Stomach (tissue), 19 donors: Measurements from ENCODE around the gene TMEM186. TPM values are rescaled to one million over a fixed set of nuclear protein-coding genes. Genes with fewer than 3 reads are reported as not detected.

Source experiments
- DNase-seq, 2 donors: peaks; one replicate each; pipeline versions ENCODE4 v3.0.0 to v3.0.0-alpha.2; 2013 to 2019
- H3K27ac ChIP-seq, 5 donors: fragments of 200-600 bp in 4 of 5; sonication (generic) in 4 of 5; one replicate each; pipeline ENCODE4 v1.5.1; 2013 to 2019; ENCODE audit warnings: mild to moderate bottlenecking in 1 of 5, moderate library complexity in 1 of 5
- H3K27me3 ChIP-seq, 3 donors: fragments of 200-600 bp; sonication (generic); one replicate each; pipeline ENCODE4 v1.5.1; 2017 to 2019; ENCODE audit warnings: mixed run types in 1 of 3
- H3K36me3 ChIP-seq, 4 donors: fragments of 200-600 bp; sonication (generic); 1 replicate in 3 of 4; 2 replicates in 1 of 4; pipeline ENCODE4 v1.5.1; 2016 to 2019
- H3K4me1 ChIP-seq, 4 donors: fragments of 200-600 bp; sonication (generic); one replicate each; pipeline ENCODE4 v1.5.1; 2016 to 2019
- H3K4me3 ChIP-seq, 4 donors: fragments of 200-600 bp; sonication (generic) in 3 of 4; one replicate each; pipeline ENCODE4 v1.5.1; 2016 to 2019; ENCODE audit warnings: mild to moderate bottlenecking in 1 of 4
- H3K9me3 ChIP-seq, 4 donors: fragments of 200-600 bp; sonication (generic); one replicate each; pipeline ENCODE4 v1.5.1; 2016 to 2019
- EP300 ChIP-seq: sonication (generic); formaldehyde crosslinking; IDR thresholded peaks from one replicate; pipeline ENCODE4 v1.6.1; 2017; ENCODE audit warnings: antibody characterized with exemption
- POLR2A ChIP-seq, 4 donors: fragments of 450-650 bp; IDR thresholded peaks; one replicate each; pipeline ENCODE4 v1.6.1; 2016; ENCODE audit warnings: antibody characterized with exemption in 4 of 4, control low read depth in 2 of 4, mild to moderate bottlenecking in 1 of 4, moderate library complexity in 1 of 4
- POLR2AphosphoS5 ChIP-seq, 3 donors: sonication (generic); formaldehyde crosslinking; IDR thresholded peaks; one replicate each; pipeline ENCODE4 v1.6.1; 2016; ENCODE audit warnings: antibody characterized with exemption in 3 of 3
- WGBS, 5 donors: extraction: QIAGEN DNeasy Blood & Tissue Kit in 3 of 5; methylation state at CpG; one replicate each; pipeline versions ENCODE4 v1.1.5 to v1.1.7; 2013 to 2018; 5-methylcytosine and 5-hydroxymethylcytosine counted together
- intact Hi-C: fragments of 100-400 bp; cut with DNase I; formaldehyde crosslinking; loops from one replicate; pipeline ENCODE4 v1.15.1; 2023; ENCODE audit warnings: low total_unique reads
- long read RNA-seq, 10 donors: transcript quantifications; one replicate each; lab custom pipeline, GENCODE V29; 2026
- polyA plus RNA-seq, 3 donors: library from polyadenylated mRNA; stranded (reverse); fragments of 200-250 nt; gene quantifications; one replicate each; pipeline ENCODE4 v1.2.3, GENCODE V29; 2013
- total RNA-seq, 5 donors: library from RNA; depleted of rRNA; stranded (reverse); fragments of >200 nt; gene quantifications; one replicate each; pipeline versions ENCODE4 v1.1.0 to v1.2.3, GENCODE V29; 2014 to 2016
- TF ChIP-seq, protein P1 (sequence below), 7 experiments: fragments of 450-650 bp in 4 of 7; fragments of 200-600 bp in 3 of 7; sonication (generic) in 3 of 7; IDR thresholded peaks; one replicate each; pipeline ENCODE4 v1.5.1; 2016 to 2019; ENCODE audit warnings: antibody characterized with exemption in 7 of 7, control low read depth in 2 of 7, mild to moderate bottlenecking in 1 of 7
- donor health status: healthy with polysubstance abuse.
- donor health status: Bipolar disorder and iron deficiency.
- donor health status: healthy.

The TMEM186 gene, protein sequence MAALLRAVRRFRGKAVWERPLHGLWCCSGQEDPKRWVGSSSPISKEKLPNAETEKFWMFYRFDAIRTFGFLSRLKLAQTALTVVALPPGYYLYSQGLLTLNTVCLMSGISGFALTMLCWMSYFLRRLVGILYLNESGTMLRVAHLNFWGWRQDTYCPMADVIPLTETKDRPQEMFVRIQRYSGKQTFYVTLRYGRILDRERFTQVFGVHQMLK
- 10 to 100 TPM in 1 of 5 donors, 1 to 10 TPM in 3, not detected in 1; 5.3 to 12.9 (median 8.1) TPM for total RNA-seq
- polyA plus RNA-seq: 10 to 100 TPM in 1 of 3 donors, 1 to 10 TPM in 2; 5.3 to 10.4 (median 6.3) TPM
- long read RNA-seq, donor 1, partial matches to known transcripts: 0 of 1 reads
- long read RNA-seq, donor 1, other reads (novel, unspliced or antisense): 0 of 1 reads
- long read RNA-seq, donor 2, partial matches to known transcripts: 0 of 3 reads
- long read RNA-seq, donor 2, other reads (novel, unspliced or antisense): 0 of 3 reads
- long read RNA-seq, donor 3, transcript TMEM186-201 (2 exons, 1,448 nt): major isoform, 5 of 5 reads
- long read RNA-seq, donor 3, partial matches to known transcripts: 0 of 5 reads
- long read RNA-seq, donor 3, other reads (novel, unspliced or antisense): 0 of 5 reads
- long read RNA-seq, donor 4: 0 reads
- long read RNA-seq, donor 5, partial matches to known transcripts: 0 of 1 reads
- long read RNA-seq, donor 5, other reads (novel, unspliced or antisense): 0 of 1 reads
- long read RNA-seq, donor 6, transcript TMEM186-201 (2 exons, 1,448 nt): major isoform, 7 of 7 reads
- long read RNA-seq, donor 6, partial matches to known transcripts: 0 of 7 reads
- long read RNA-seq, donor 6, other reads (novel, unspliced or antisense): 0 of 7 reads
- long read RNA-seq, donor 7, partial matches to known transcripts: 0 of 4 reads
- long read RNA-seq, donor 7, other reads (novel, unspliced or antisense): 0 of 4 reads
- long read RNA-seq, donor 8, partial matches to known transcripts: 0 of 4 reads
- long read RNA-seq, donor 8, other reads (novel, unspliced or antisense): 0 of 4 reads
- long read RNA-seq, donor 9, partial matches to known transcripts: 0 of 1 reads
- long read RNA-seq, donor 9, other reads (novel, unspliced or antisense): 0 of 1 reads
- long read RNA-seq, donor 10, partial matches to known transcripts: 0 of 1 reads
- long read RNA-seq, donor 10, other reads (novel, unspliced or antisense): 0 of 1 reads

DNA sequence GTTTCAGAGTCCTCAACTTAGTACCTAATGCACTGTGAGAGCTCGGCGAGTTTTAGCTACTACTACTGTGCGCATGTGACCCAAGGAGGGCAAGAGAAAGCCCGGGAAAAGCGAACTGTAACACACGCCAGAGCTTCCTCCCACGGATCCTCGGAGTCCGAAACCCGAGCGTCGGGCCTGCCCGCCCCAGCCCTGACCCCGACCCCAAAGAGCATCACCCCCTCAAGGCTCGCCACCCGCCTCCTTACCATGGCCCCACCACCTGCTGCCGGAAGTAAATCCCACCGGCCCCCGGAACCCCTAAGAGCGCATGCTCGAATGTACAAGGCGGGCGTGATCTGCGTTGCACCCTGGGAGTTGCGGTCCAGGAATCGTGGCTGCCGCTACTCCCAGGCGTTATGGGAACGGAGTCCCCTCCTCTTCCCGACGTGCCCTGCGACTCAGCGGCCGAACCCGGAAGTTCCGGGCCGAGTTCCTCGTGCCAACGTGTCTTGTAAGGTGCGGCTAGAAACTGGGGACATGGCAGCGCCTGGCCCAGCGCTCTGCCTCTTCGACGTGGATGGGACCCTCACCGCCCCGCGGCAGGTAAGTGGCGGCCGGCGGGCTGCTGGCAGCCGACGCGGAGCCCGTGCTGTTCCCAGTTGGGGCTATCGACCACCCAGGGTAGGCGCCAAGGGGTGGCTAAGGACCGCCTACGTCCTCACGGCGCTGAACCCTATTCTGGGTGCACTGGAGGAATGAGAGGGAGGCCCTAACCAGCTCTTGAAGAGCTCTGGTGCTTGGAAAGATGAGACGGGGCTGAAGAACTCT, at the start of gene TMEM186, which contains the start of gene PMM2:
Gene TMEM186, minus strand, starts transcription at position 276 of the 810 bp plus-strand sequence. Its CDS starts 25 bp downstream, at position 251.
Gene PMM2, plus strand, starts transcription at position 476 of the 810 bp plus-strand sequence. Its CDS starts 44 bp downstream, at position 520.
- peak; percentile 96 to 99 for DNase-seq

DNA sequence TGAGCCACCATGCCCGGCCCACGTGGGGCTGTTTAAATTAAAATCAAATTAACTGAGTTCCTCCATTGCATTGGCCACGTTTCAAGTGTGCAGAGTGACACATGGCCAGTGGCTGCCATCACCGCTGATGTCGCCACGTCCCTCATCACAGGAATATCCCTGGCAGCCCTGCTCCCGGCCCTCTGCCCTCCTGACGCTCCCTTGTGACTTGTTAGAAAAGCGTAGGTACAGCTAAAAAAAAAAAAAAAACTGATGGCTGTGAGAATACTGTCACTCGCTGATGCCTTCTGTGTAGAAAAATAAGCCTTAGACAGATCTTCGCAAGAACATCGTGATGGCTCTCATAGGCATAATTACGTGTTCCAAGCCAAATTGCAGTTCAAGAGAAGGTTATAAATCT, 49.7 kb upstream of the TMEM186 start:
- 82 to 86% (median 84%) methylated on average over 13 of the region's 13 CpGs for WGBS, 5 donors
- DNase-seq: no peak
- Histone ChIP-seq H3K4me1 (peaks cover 5 to 33% (median 18%) of the 10 kb centered on the region in 4 donors), H3K27me3 (no peaks in the 10 kb centered on the region), H3K27ac (no peak overlapping the region), H3K4me3 (no peak overlapping the region), H3K9me3 (no peaks in the 10 kb centered on the region), H3K36me3 (peaks cover 14 to 63% (median 54%) of the 10 kb centered on the region in 4 donors)
- intact Hi-C loops: no loop called here
- no peak for TF ChIP-seq POLR2AphosphoS5 (IDR thresholded peaks at IDR 0.05)
- TF ChIP-seq, protein P1, sequence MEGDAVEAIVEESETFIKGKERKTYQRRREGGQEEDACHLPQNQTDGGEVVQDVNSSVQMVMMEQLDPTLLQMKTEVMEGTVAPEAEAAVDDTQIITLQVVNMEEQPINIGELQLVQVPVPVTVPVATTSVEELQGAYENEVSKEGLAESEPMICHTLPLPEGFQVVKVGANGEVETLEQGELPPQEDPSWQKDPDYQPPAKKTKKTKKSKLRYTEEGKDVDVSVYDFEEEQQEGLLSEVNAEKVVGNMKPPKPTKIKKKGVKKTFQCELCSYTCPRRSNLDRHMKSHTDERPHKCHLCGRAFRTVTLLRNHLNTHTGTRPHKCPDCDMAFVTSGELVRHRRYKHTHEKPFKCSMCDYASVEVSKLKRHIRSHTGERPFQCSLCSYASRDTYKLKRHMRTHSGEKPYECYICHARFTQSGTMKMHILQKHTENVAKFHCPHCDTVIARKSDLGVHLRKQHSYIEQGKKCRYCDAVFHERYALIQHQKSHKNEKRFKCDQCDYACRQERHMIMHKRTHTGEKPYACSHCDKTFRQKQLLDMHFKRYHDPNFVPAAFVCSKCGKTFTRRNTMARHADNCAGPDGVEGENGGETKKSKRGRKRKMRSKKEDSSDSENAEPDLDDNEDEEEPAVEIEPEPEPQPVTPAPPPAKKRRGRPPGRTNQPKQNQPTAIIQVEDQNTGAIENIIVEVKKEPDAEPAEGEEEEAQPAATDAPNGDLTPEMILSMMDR (IDR thresholded peaks at IDR 0.05): no peak
- no peak for TF ChIP-seq EP300
- no peak for TF ChIP-seq POLR2A (IDR thresholded peaks at IDR 0.05)

More for the DNA sequence above, at the start of gene TMEM186, which contains the start of gene PMM2:
- peak within 1 kb of the TSS; percentile 66 to 97 (median 96) for H3K4me3 ChIP-seq
- intact Hi-C loops: loop anchor here (10.0 kb wide), 1 partner anchor 133 kb away; no protein-coding TSS in a partner anchor
- H3K36me3 ChIP-seq: peaks cover 10 to 23% (median 15%) of the 10 kb centered on the region in 4 donors
- TF ChIP-seq, protein P1 (IDR thresholded peaks at IDR 0.05): peak in 1 of 7 experiments; percentile 23
- peak; percentile 88 to 98 (median 92) for TF ChIP-seq POLR2AphosphoS5 (IDR thresholded peaks at IDR 0.05)
- TF ChIP-seq POLR2A (IDR thresholded peaks at IDR 0.05): no peak
- TF ChIP-seq EP300: no peak
- H3K4me1 ChIP-seq: peaks cover 20 to 56% (median 44%) of the 10 kb centered on the region in 4 donors
- no peaks in the 10 kb centered on the region for H3K27me3 ChIP-seq
- H3K9me3 ChIP-seq: no peaks in the 10 kb centered on the region
- H3K27ac ChIP-seq: peak within 1 kb of the TSS; percentile 85 to 90 (median 86)
- 0 to 1% (median 0%) methylated on average over 20 to 61 of the region's 61 CpGs for WGBS, 5 donors

DNA sequence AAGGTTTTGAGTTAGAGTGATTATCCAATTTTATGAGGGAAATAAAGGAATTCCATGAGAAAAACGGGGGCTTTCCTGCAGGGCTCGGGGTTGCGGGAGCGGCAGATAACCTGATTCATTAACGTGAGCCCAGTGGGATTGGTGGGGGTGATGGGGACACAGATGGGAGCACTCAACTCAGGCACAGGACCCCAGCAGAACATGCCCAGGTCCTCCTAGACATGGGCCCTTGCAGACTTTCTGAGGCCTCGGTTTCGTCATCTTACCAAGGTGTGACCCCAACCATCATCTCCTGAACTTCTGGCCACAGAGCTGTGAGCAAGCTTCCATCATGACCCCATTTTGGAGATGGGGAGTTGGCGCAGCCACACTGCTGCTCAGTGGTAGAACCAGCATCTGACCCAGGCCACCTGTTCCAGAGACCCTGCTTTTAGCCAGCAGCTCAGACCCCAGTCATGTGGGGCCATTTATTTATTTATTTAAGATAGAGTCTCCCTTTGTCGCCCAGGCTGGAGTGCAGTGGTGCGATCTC, 49.0 kb upstream of the TMEM186 start:
- DNase-seq: no peak
- 82 to 89% (median 87%) methylated on average over 10 of the region's 10 CpGs for WGBS, 5 donors
- Histone ChIP-seq H3K36me3 (peaks cover 14 to 56% (median 50%) of the 10 kb centered on the region in 4 donors), H3K27me3 (no peaks in the 10 kb centered on the region), H3K9me3 (no peaks in the 10 kb centered on the region), H3K27ac (no peak overlapping the region), H3K4me1 (peaks cover 5 to 33% (median 18%) of the 10 kb centered on the region in 4 donors), H3K4me3 (no peak overlapping the region)
- intact Hi-C loops: no loop called here
- TF ChIP-seq, protein P1 (IDR thresholded peaks at IDR 0.05): no peak
- TF ChIP-seq EP300 (no peak), POLR2AphosphoS5 (IDR thresholded peaks at IDR 0.05) (no peak), POLR2A (IDR thresholded peaks at IDR 0.05) (no peak)
